GM15510 (cell line): ENCODE measurements around the gene KIAA1671.

ENCODE experiments used
- POLR2A ChIP-seq: IDR thresholded peaks from 3 replicates; pipeline ENCODE4 v1.6.1; 2011; ENCODE audit warnings: borderline replicate concordance; ENCODE audit not compliant: insufficient read length; ENCODE audit errors: extremely low read depth

KIAA1671 gene

DNA sequence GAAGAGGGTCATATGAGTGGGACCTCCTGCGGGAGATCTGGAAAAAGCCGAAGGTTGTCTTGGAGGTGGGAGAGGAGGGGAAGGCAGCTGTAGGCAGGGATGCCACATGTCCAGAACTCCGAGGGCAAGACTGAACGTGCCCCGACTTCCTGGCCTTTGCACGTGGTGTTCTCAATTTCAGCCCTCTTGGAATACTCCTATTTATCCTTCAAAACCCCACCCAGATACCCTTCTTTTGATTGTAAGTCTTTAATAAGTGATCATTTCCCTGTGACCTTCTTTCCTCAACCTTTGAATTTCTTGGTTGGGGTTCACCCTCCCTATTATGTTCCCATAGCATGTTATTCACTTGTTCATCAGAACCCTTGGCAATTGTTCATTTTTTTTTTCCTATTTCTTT lies 151.9 kb downstream of the KIAA1671 start:
- TF ChIP-seq POLR2A = no peak

DNA sequence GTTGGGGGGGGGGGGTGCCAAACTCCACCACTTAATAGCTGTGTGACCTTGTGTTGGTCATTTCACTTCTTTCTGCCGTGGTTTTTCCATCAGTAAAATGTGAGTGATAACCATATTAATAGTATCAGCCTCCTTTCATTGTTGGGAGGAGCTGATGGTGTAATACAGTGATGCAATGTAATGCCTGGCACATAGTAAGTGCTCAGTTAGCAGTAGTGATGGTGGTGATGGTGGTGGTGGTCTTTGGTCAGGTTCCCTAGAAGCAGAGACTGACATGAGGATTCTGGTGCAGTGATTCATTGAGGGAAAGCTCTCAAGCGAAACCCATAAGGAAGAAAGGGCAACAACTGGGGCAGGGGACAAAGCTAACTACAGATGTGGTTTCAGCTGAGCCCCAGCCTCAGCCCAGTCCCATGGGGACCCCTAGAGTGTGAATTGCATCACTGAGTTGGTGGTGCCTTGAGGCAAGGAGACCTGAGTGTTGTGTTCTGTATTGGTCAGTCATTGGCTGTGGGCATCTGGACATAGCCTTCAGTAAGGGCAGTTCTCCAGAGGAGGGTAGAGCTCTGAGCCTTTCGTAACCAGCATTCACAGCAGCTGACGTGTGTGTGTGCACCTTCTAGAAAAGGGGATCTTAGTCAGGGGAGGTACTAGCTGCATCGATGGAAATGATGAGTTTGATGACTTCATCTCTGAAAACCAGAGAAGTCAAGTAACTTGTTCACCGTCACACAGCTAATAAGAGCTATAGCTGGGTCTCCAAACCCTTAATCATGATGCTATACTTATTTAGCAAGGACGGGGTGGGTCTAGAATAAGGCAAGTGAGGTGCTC lies 153.5 kb downstream of the KIAA1671 start:
- TF ChIP-seq POLR2A = no peak

DNA sequence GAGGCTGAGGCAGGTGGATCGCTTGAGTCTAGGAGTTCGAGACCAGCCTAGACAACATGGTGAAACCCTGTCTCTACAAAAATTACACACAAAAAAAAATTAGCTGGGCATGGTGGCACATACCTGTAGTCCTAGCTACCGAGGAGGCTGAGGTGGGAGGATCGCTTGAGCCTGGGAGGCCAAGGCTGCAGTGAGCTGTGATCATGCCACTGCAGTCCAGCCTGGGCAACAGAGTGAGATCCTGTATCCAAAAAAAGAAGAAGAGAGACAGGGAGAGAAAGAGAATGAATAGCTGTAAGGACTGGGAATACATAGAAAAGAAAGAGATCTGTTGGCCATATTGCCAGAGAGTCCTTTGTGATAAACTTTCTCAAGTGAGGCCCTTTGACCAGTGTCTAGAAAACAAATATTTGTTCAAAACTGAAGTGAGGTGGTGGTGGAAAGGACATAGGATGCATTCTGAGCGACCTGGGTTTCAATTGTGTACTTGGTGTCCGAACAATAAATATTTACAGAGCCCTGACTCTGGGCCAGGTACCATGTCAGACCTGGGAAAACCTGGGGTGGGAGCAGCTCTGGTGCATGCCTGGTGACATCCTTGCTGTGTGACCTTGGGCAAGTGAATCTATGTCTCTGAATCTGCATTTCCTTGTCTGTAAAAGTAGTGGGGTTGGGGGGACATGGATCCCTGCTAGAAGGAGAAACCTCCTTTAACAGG lies 157.5 kb downstream of the KIAA1671 start:
- no peak for TF ChIP-seq POLR2A

DNA sequence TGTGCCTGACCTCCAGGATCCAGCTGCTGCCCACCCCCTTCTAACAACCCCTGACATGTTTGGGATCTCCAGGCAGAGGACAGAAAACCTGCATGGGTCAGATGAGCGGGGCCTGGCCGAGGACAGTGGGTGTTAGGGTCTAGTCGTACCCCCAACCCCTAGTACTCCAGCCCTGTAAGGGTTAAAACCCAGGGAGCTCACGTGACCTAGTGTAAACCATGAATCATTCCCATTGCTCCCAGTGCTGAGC lies 158.0 kb downstream of the KIAA1671 start:
- no peak for TF ChIP-seq POLR2A

DNA sequence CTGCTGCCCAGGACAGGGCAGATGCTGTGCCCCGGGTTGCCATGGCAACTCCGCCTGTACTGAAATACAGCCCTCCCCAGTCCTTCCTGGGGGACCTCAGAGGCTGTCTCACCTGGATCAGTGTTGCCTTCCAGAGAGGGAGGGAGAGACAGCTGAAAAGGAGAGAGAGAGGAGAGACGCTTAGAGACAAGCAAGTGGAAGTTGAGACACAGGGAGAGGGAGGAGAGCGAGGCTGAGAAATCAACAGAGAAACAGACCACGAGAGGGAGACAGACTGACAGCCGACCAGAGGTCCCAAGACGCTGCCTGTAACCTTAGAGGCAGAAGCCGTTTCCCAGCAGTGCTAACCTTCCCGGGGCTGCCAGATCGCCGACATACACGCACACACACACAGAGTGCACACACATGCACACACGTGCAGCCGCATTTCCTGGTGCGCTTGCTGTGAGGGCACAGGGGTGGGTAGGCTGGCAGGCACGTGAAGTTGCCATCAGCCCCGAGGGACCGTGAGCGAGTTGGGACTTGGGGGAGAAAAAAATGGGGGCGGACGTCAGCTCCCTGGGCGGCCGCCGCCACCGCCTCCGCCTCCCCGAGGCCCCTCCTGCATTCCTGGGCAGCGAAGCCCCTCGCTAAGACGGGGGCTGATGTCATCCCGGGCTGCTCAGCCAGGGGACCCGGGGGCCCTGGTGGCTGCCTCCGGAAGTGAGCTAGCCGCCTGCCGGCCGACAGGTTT lies 158.5 kb downstream of the KIAA1671 start:
- TF ChIP-seq POLR2A = no peak

DNA sequence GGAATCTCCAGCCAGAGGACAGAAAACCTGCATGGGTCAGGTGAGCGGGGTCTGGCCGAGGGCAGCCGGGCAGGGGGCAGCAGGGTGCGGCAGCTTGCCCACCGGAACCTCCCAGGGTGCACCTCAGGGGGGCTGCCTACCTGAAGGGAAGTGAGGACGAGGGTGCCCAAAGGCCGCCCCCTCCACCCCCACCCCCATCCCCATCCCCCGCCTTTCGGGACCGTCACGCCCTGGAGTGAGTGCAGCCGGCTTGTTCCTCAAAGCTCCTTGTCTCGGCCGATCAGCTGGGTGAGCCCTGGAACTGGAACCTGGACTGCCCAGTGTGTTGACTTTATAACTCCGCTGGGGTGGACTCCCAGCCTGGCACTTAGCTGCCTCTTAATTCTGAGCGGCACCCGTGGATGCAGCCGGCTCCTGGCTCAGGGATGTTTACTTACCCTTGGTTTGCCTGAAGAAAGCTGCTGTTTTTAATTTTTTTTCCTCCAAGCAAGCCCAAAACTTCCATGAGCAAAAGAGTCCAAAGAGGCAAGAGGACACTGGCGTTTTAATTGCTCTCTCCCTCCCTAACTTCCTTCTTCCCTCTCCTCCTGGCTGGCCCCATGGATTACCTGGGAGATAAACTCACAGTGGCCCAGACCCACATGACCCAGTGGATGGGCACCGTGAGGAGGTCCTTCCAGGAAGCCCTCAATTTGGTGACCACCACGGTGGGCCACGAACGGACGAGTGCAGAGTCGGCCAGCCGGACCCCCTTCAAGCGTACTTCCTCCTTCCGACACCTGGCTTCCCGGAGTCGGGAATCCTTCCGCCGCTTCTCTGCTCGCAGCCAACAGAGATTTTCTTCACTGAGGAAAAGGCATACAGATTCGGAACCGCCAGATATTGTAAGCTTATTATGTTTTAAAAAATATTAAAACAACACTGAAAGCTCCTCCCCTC lies 159.3 kb downstream of the KIAA1671 start:
- no peak for TF ChIP-seq POLR2A

DNA sequence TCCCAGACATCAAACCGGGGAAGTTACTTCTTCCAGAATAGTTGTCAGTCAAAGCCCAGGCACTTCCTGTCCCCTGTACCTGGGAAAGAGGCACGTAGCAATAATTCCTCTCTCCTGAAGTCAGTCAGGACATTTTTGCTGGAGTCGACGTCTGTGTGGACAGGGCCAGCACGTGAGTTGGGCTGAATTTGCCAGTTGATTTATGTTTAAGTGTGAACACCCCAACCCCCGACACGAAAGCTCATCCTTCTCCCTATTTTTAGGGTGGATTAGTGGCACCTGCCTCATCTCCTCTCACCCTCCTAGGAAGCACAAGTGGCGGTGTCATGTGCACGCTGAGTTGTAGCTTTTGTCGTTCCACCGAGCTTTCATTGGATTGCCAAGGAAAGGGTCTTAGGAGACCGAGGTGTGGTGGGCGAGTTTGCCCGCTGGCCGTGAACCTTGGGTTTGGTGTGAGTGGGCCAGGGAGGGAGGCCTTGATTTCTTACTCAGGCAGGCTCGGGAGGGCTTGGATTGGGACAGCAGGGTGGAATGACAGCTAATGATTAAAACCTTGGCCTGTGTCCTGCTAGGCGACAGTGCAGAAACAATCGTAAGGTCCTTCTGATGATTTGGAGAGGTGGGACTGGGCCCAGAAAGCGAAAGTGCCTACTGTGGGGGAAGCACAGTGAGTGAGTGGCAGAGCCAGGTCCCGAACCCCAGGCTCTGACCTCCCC lies 160.2 kb downstream of the KIAA1671 start:
- no peak for TF ChIP-seq POLR2A

DNA sequence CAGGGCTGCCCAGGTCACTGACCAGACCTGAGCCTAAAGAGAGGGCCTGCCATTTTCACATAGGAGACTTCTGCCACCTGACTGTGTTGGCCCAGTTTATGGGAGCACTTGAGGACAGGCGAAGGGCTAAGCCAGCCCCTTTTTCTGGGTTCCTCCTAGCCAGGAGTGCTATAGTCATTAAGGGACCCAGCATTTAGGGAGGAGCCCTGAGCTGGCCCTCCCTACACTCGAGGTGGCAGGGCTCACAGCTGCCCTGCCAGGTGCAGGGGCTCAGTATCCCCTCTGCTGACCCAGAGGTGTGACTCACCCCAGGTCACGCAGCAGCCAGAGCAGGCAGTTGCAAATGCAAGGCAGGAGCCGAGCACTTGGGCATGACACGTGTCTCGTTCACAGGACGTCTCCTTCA lies 160.8 kb downstream of the KIAA1671 start:
- no peak for TF ChIP-seq POLR2A

DNA sequence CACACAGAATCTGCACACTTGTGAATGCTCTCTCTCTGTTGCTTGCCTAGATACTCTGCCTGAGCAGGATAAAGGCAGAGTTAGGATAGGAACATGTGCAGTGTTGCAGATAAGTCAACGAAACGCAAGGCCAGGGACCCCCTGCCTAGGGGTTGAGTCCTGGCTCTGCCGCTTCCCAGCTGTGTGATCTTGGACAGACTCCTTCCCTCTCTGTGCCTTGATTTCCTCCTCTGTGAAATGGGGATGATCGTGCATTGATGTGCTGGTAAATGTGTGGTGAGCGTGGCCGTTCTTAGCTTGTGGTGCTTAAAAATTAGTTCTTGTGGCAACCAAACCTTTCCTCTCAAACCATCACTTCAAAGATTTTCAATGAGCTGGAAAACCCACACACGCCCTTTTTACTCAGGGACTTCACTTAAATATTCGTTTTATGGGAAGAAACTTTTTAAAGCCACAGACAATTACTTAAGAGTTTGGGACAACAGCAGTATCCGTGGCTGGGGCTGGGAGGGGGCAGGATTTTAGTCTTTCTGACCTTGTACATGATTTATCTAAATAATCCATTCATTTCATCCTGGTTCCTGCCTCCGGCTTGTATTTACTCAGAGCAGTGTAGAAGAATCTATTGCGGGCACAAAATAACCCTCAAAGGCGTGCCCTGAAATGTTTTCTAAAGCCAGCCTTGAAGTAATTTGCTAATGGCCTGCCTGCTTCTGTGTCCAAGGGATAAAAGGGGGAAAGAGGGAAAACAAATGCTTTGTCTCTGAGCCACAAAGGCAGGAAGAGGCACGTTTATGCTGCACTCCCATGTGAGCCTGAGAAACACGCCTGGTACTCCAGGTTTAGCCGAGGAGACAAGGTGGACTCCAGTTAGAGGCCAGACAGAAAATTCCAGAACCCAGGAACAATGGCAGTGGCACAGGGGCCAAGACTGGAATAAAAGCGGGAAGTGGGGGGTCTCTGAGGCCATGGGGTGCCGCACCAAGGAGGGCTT lies 162.2 kb downstream of the KIAA1671 start:
- TF ChIP-seq POLR2A = no peak

DNA sequence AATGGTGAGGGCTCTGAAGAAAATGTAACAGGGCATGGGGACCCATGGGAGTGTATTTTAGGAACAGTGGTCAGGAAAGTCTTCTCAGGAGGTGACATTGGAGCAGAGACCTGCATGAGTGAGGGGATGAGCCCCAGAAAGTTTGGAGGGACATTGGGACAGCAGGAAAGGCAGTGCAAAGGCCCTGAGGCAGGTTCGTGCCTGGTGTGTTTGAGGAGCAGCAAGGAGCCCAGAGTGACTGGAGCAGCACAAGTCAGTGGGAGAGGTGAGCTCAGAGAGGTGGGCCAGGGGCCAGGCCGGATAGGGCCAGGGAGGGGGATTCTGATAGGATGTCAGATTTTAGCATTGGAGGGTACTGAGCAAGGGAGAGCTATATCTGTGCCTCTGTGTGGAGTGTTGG lies 167.1 kb downstream of the KIAA1671 start:
- TF ChIP-seq POLR2A = no peak

DNA sequence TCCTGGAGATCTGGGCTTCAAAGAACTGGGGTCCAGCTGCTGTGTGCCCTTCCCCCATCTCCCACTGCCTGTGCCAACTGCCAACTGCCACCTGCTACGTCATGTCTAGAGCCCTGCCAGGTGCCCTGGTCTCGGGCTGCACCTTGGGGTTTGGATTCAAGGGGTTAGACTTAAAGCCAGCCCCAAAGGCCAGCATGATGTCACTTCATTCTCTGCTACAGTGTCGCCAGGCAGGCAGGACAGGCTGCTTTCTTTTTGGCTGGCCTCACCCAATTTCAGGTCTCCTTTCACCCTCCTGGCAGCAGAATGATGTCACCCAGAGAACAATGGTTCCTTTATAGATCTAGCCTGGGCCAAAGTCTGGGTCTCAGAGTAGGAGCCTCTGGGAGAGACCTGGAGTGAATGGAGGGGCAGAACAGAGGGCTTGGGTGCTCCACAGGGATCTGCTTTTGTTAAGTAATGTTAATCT lies 167.6 kb downstream of the KIAA1671 start:
- TF ChIP-seq POLR2A = no peak

DNA sequence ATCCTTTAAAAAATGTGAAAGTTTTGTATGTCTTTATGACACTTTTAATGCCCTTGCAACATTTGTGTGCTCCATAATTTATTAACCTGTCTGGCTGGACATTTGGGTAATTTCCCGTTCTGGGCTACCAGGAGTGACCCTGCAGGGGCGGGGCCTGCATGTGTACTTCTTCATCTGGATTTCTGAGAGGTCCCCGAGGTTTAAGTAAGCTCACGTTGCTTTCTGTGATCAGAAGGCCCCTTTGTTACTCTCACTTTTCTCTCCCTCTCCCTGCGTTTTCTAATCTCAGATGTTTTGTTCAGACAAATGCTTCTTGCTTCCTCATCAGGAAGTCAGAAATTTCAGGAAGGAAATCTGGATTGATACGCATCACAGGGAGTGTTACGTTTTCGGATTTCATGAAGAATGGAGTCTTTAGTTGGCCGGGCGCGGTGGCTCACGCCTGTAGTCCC lies 168.3 kb downstream of the KIAA1671 start:
- no peak for TF ChIP-seq POLR2A

DNA sequence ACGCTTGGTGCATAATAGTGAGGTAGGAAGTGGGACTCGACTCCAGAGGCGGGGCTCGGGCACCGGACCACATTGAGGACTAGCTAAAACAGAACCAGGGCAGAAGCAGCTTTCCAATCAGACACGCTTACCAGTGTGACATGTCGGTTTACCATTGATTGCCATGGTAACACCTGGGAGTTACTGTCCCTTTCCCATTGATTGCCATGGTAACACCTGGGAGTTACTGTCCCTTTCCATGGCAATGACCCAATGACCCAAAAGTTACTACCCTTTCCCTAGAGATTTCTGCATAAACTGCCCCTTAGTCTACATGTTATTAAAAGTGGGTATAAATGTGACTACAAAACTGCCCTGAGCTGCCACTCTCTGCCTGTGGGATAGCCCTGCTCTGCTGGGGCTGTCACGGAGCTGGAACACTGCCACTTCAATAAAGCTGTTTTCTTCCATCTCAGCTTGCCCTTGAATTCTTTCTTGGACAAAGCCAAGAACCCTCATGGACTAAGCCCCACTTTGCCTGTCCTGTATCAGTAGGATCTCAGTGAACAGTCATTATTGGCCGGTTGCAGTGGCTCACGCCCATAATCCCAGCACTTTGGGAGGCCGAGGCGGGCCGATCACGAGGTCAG lies 169.7 kb downstream of the KIAA1671 start:
- no peak for TF ChIP-seq POLR2A

DNA sequence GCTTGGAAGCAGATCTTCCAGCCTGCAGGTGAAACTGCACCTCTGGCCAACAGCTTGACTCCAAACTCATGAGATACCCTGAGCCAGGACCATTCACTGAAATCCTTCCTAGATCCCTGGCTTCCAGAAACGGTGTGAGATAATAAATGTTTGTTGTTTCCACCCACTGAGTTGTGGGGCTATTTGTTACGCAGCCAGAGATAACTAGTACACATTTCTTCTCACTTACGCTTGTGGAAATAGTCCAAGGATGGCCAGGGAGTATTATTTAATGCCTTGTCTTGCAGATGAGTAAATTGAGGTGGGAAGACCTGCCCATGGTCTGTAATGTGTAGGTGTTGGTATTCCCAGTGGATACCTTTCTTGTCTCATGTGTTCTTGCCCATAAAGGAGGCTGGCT lies 171.2 kb downstream of the KIAA1671 start:
- TF ChIP-seq POLR2A = no peak
